PC-9 (cell line): ENCODE data around the gene RRP7A.

Experiments used
- EZH2 ChIP-seq: fragments of 200-600 bp; sonication (generic); IDR thresholded peaks from 2 replicates; pipeline ENCODE4 v1.8.0; 2017; ENCODE audit warnings: antibody characterized with exemption, low read depth
- TF ChIP-seq, protein P1 (sequence below): fragments of 200-600 bp; sonication (generic); conservative IDR thresholded peaks from 2 replicates; pipeline ENCODE4 v1.6.1; 2017; ENCODE audit warnings: mixed run types, antibody characterized with exemption, mild to moderate bottlenecking, moderate library complexity

DNA sequence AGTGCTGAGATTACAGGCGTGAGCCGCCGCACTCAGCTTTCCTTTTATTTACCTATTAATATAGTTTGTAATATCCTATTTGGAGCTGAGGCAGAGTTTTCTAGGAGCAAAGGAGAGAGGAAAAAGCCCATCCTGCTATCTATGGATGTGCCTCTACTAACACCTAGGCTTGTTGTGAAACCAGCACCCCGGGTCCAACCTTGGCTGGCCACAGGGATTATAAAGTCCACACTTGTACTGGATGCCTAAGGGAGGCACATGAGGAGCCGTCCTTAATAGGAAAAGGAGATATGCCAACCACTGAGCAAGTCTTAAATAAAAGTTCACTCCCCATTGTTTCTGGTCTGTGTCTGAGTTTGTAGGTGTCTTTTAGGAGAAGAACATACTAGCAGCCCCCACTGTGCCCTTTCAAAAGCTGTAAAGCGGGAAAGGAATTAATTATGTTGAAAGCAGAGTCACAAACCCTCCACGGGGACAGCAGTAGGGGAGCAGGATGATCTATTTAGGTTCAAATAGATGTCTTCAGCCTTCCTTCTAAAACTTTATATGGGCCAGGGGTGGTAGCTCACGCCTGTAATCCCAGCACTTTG is 29.3 kb downstream of the RRP7A start:
- no peak for TF ChIP-seq EZH2
- TF ChIP-seq, protein P1, sequence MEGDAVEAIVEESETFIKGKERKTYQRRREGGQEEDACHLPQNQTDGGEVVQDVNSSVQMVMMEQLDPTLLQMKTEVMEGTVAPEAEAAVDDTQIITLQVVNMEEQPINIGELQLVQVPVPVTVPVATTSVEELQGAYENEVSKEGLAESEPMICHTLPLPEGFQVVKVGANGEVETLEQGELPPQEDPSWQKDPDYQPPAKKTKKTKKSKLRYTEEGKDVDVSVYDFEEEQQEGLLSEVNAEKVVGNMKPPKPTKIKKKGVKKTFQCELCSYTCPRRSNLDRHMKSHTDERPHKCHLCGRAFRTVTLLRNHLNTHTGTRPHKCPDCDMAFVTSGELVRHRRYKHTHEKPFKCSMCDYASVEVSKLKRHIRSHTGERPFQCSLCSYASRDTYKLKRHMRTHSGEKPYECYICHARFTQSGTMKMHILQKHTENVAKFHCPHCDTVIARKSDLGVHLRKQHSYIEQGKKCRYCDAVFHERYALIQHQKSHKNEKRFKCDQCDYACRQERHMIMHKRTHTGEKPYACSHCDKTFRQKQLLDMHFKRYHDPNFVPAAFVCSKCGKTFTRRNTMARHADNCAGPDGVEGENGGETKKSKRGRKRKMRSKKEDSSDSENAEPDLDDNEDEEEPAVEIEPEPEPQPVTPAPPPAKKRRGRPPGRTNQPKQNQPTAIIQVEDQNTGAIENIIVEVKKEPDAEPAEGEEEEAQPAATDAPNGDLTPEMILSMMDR: no peak
